HepG2 (cell line): Measurements from ENCODE around the gene PHKG1. TPM values are rescaled to one million over a fixed set of nuclear protein-coding genes. Genes with fewer than 3 reads are reported as not detected.

Source experiments
- CREM ChIP-seq, 2 experiments: sonication (generic) in 1 of 2; formaldehyde crosslinking in 1 of 2; IDR thresholded peaks; 2 replicates each; pipeline versions ENCODE4 v1.4.0 to v1.6.1; 2016 to 2020; ENCODE audit warnings: antibody characterized with exemption in 1 of 2, mild to moderate bottlenecking in 1 of 2, missing genetic modification reagents in 1 of 2
- DNMT1 ChIP-seq: sonication (generic); formaldehyde crosslinking; IDR thresholded peaks from 2 replicates; pipeline ENCODE4 v1.5.1; 2020; ENCODE audit warnings: mild to moderate bottlenecking, missing genetic modification reagents
- HNRNPLL ChIP-seq: fragments of 200-400 bp; formaldehyde crosslinking; IDR thresholded peaks from 2 replicates; pipeline ENCODE4 v1.6.1; 2017; ENCODE audit warnings: mild to moderate bottlenecking, low read depth, low read length; ENCODE audit not compliant: poor library complexity, severe bottlenecking
- JUN ChIP-seq: sonication (generic); formaldehyde crosslinking; IDR thresholded peaks from 2 replicates; pipeline ENCODE4 v1.4.0; 2020; ENCODE audit warnings: mild to moderate bottlenecking, missing genetic modification reagents
- MEIS2 ChIP-seq: sonication (generic); formaldehyde crosslinking; IDR thresholded peaks from 2 replicates; pipeline ENCODE4 v1.9.0; 2021; ENCODE audit warnings: mild to moderate bottlenecking, missing genetic modification reagents
- SALL2 ChIP-seq: sonication (generic); formaldehyde crosslinking; IDR thresholded peaks from 2 replicates; pipeline ENCODE4 v1.8.1; 2023; ENCODE audit warnings: mild to moderate bottlenecking, missing genetic modification reagents, inconsistent platforms
- SCMH1 ChIP-seq: sonication (generic); formaldehyde crosslinking; IDR thresholded peaks from 2 replicates; pipeline ENCODE4 v1.9.0; 2021; ENCODE audit warnings: missing genetic modification reagents, mild to moderate bottlenecking, borderline replicate concordance
- TFE3 ChIP-seq: IDR thresholded peaks from 2 replicates; pipeline ENCODE4 v1.6.1; 2016
- ZBTB7B ChIP-seq: sonication (generic); formaldehyde crosslinking; IDR thresholded peaks from 2 replicates; pipeline ENCODE4 v1.4.0; 2020; ENCODE audit warnings: missing genetic modification reagents
- ZNF333 ChIP-seq: sonication (generic); formaldehyde crosslinking; IDR thresholded peaks from 2 replicates; pipeline ENCODE4 v1.4.0; 2020; ENCODE audit warnings: mild to moderate bottlenecking, missing genetic modification reagents, borderline replicate concordance
- ZNF33A ChIP-seq: sonication (generic); formaldehyde crosslinking; IDR thresholded peaks from 2 replicates; pipeline ENCODE4 v1.5.1; 2020; ENCODE audit warnings: missing genetic modification reagents, mild to moderate bottlenecking, moderate library complexity, borderline replicate concordance
- ZNF382 ChIP-seq: sonication (generic); formaldehyde crosslinking; IDR thresholded peaks from 2 replicates; pipeline ENCODE4 v1.5.0; 2020; ENCODE audit warnings: missing genetic modification reagents, mild to moderate bottlenecking, borderline replicate concordance
- ZNF724P ChIP-seq: sonication (generic); formaldehyde crosslinking; IDR thresholded peaks from 2 replicates; pipeline ENCODE4 v1.8.0; 2022; ENCODE audit warnings: missing genetic modification reagents, borderline replicate concordance
- polyA plus RNA-seq, 8 experiments: library from polyadenylated mRNA; depleted of rRNA in 3 of 8; stranded (reverse) in 7 of 8; unstranded in 1 of 8; fragments of >200 nt; fragmentation: Illumina TruSeq in 4 of 8; extraction: Trizol in 4 of 8; gene quantifications; 2 replicates each; pipeline versions ENCODE4 v1.2.1 to v1.2.3, GENCODE V29; 2011 to 2016; ENCODE audit warnings: low read depth in 4 of 8, missing spikeins in 1 of 8, mixed read lengths in 1 of 8; ENCODE audit not compliant: insufficient read depth in 1 of 8
- total RNA-seq, 5 experiments: library from RNA; depleted of rRNA; stranded (reverse); fragments of >200 nt; fragmentation: Illumina TruSeq; extraction: Trizol; gene quantifications; 2 replicates each; pipeline ENCODE4 v1.2.3, GENCODE V29; 2016; ENCODE audit warnings: low read depth in 1 of 5
- TF ChIP-seq, protein P1 (sequence below), 2 experiments: fragments of 450-650 bp in 1 of 2; sonication (generic) in 1 of 2; formaldehyde crosslinking in 1 of 2; IDR thresholded peaks; 2 replicates each; pipeline versions ENCODE4 v1.6.1 to v1.8.0; 2016 to 2022; ENCODE audit warnings: antibody characterized with exemption in 1 of 2, mild to moderate bottlenecking in 1 of 2, missing genetic modification reagents in 1 of 2
- TF ChIP-seq, protein P2 (sequence below): sonication (generic); formaldehyde crosslinking; IDR thresholded peaks from 2 replicates; pipeline ENCODE4 v1.5.0; 2020; ENCODE audit warnings: missing genetic modification reagents

Gene PHKG1
- total and polyA plus RNA-seq, 2 of the 13 experiments (the other 11 are each of a cell fraction or from before 2014, with no cell fraction given) = 0.44 to 0.71 TPM

DNA sequence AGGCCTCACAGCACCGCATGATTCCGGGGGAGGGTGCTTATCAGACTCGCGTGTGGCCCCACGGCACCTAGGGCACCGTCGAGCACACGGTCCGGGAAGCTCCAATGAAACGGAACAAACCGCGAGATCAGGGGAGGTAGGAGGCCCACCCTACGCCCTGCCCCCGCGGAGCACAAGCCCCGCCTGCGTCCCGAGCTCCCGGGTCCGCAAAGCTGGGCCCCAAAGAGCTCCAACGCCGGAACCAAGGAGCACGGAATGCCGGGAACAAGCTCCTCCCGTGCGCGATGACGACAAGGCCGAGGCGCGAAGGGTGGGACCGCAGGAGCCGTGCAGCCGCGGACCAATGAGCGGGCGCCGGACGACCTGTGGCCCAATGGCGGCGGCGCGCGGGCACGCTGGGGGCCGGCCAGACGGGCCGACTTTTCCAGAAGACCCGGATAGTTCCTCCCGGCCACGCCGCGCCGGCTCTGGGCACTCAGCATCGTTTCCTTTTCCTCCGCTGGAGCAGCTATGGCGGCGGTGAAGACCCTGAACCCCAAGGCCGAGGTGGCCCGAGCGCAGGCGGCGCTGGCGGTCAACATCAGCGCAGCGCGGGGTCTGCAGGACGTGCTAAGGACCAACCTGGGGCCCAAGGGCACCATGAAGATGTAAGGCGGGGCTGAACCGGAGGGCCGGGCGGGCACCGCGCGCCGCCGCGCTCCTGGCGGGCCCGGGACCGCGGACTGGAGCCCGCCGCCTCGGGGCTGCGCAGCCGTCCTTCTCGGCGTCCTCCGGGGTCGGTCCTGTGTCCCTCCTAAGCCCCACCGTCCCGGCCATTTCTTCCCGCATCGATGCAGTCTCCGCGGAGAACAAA, 41.2 kb downstream of the PHKG1 start, which contains the start of the genes CCT6A and PSPH (continued):
- TF ChIP-seq DNMT1 (CRISPR knock-in tag) (no peak), ZNF333 (CRISPR knock-in tag) (no peak), HNRNPLL (peak; percentile 93), ZNF382 (CRISPR knock-in tag) (no peak), ZNF33A (CRISPR knock-in tag) (no peak), ZBTB7B (CRISPR knock-in tag) (no peak; the same call in 1 of the 2 replicates), CREM (IDR thresholded peaks at IDR 0.05) (peak; percentile 70), CREM (CRISPR knock-in tag; IDR thresholded peaks at IDR 0.05) (no peak), ZNF724P (CRISPR knock-in tag) (no peak), SALL2 (CRISPR knock-in tag) (peak; percentile 73; the same call in 1 of the 2 replicates), TFE3 (CRISPR knock-in tag) (peak; percentile 72; the same call in 1 of the 2 replicates), JUN (CRISPR knock-in tag) (no peak), SCMH1 (CRISPR knock-in tag) (no peak), MEIS2 (CRISPR knock-in tag) (peak; percentile 69; the same call in 1 of the 2 replicates)
- TF ChIP-seq, protein P1, sequence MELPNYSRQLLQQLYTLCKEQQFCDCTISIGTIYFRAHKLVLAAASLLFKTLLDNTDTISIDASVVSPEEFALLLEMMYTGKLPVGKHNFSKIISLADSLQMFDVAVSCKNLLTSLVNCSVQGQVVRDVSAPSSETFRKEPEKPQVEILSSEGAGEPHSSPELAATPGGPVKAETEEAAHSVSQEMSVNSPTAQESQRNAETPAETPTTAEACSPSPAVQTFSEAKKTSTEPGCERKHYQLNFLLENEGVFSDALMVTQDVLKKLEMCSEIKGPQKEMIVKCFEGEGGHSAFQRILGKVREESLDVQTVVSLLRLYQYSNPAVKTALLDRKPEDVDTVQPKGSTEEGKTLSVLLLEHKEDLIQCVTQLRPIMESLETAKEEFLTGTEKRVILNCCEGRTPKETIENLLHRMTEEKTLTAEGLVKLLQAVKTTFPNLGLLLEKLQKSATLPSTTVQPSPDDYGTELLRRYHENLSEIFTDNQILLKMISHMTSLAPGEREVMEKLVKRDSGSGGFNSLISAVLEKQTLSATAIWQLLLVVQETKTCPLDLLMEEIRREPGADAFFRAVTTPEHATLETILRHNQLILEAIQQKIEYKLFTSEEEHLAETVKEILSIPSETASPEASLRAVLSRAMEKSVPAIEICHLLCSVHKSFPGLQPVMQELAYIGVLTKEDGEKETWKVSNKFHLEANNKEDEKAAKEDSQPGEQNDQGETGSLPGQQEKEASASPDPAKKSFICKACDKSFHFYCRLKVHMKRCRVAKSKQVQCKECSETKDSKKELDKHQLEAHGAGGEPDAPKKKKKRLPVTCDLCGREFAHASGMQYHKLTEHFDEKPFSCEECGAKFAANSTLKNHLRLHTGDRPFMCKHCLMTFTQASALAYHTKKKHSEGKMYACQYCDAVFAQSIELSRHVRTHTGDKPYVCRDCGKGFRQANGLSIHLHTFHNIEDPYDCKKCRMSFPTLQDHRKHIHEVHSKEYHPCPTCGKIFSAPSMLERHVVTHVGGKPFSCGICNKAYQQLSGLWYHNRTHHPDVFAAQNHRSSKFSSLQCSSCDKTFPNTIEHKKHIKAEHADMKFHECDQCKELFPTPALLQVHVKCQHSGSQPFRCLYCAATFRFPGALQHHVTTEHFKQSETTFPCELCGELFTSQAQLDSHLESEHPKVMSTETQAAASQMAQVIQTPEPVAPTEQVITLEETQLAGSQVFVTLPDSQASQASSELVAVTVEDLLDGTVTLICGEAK (IDR thresholded peaks at IDR 0.05) = no peak
- TF ChIP-seq, protein P1 (CRISPR knock-in tag; IDR thresholded peaks at IDR 0.05) = peak; percentile 58; the same call in 1 of the 2 replicates
- TF ChIP-seq, protein P2, sequence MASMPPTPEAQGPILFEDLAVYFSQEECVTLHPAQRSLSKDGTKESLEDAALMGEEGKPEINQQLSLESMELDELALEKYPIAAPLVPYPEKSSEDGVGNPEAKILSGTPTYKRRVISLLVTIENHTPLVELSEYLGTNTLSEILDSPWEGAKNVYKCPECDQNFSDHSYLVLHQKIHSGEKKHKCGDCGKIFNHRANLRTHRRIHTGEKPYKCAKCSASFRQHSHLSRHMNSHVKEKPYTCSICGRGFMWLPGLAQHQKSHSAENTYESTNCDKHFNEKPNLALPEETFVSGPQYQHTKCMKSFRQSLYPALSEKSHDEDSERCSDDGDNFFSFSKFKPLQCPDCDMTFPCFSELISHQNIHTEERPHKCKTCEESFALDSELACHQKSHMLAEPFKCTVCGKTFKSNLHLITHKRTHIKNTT = no peak
